HT1080 (cell line): Measurements from ENCODE around the gene NLN. TPM values are rescaled to one million over a fixed set of nuclear protein-coding genes. Genes with fewer than 3 reads are reported as not detected.
"Not testable (repeated sequence)": the region's sequence is repeated elsewhere in the genome, so short reads cannot be mapped to it uniquely, and the experiment has no call there.

Experiments used
- DNase-seq: peaks from one replicate; pipeline ENCODE4 v3.0.0-alpha.2; 2015; ENCODE audit warnings: low read depth
- polyA plus RNA-seq, 2 experiments: library from polyadenylated mRNA; depleted of rRNA; stranded (reverse); fragments of >200 nt; gene quantifications; 2 replicates each; pipeline ENCODE4 v1.2.3, GENCODE V29; 2015
- total RNA-seq: library from RNA; depleted of rRNA; stranded (reverse); fragments of >200 nt; shearing (Covaris generic); gene quantifications from 2 replicates; pipeline ENCODE4 v1.2.3, GENCODE V29; 2014; rRNA removed

Gene NLN
- 31.9 and 33.2 TPM in 2 replicates for total RNA-seq
- 22.1 and 22.8 TPM in 2 replicates for polyA plus RNA-seq (2015; cell fraction: cytosol; rRNA removed)
- 21.5 and 22.4 TPM in 2 replicates for polyA plus RNA-seq (2015; cell fraction: nucleus; rRNA removed)

DNA sequence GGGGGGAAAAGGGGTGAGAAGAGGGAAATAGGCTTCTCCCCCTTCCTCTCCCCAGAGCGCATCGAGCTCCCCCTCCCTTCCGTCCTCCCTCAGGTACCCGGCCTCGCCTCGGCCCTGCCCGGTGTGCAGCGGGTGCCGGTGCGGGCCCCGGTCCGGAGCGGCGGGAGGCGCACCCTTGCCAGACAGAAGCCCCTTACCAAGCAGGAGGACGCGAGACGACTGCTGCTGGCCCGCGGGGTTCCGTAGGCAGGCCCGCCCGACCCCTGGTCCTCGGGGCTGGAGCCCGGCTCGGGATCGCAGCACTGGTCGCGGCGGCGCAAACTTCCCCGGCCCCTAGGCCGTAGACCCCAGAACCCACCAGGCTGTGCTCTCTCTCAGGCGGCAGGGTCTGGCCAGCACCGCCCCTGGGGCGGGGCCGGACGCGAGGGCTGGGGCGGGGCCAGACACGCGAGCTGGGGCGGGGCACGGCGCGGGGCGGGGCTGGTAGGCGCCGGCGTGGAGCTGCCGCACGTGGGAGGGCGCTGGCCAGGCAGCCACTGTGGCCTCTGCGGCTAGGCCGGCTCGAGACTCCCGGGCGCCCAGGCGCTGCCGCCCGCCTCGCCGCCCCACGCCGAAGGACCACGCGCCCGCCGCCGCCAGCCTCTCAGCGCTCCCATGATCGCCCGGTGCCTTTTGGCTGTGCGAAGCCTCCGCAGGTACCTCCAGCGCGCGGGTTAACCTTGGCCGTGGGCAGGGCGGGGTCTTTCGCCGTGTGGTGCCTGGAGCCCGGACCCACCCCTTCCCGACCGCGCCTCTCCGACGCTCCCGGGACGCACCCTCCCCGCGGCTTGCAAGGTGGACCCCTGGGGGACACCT lies at the start of gene NLN, which contains the start of gene SGTB:
Gene NLN, plus strand, starts transcription at position 486 of the 855 bp plus-strand sequence. Its CDS starts 169 bp downstream, at position 655.
Gene SGTB, minus strand, starts transcription at position 390 of the 855 bp plus-strand sequence. CDS start 1,302 bp downstream, outside the sequence.
- DNase-seq, result peak; percentile 54

DNA sequence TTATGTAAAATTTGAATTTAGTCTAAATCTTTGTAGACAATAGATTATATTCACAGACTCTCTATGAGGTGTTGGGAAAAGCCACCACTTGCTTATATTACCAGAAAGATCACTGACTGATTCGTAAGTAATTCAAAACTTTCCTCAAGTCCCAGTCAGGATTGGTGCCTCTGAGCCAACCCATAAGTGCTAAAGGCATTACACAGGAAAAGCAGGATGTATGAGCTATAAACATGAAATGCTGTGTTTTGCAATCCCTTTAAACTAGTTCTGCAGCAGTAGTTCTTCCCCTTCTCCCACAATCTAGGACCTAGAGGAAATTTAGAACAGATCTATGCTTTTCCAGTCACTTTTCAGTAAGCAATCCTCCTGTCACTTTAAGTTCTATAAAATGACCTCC lies 49.2 kb upstream of the NLN start:
- DNase-seq, result peak; percentile 42

GRCh38 chr5:65674749-65675148 lies 47.3 kb upstream of the NLN start:
- DNase-seq, result no peak

- DNase-seq, result not testable (repeated sequence)
These were observed 45.9 kb upstream of the NLN start for GRCh38 chr5:65676056-65676455.

- DNase-seq, result no peak
These were observed 39.9 kb upstream of the NLN start for GRCh38 chr5:65682148-65682547.

GRCh38 chr5:65693121-65693520 lies 28.9 kb upstream of the NLN start:
- DNase-seq, result no peak

GRCh38 chr5:65695162-65695755 lies 26.7 kb upstream of the NLN start:
- DNase-seq, result no peak

DNA sequence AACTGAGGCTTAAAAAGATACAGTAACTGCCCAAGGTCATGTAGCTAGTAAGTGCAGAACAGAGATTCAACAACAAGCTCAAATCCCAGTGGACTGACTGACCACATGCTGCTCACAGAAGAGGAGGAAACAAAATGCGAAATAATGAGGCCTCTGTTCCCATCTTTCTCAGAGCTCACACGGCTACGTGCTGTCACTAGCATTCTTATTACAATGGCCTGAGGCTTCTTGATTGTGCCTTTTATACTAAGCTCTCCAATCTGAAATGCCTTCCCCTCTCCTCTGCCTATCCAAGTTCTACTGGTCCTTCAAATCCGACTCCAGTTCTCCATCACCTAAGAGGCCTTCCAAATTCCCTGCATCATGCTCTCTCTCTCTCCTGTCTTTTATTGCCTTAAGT lies 26.1 kb upstream of the NLN start:
- no peak for DNase-seq

GRCh38 chr5:65696892-65697291 lies 25.1 kb upstream of the NLN start:
- no peak for DNase-seq

- no peak for DNase-seq
These were observed 22.7 kb upstream of the NLN start for GRCh38 chr5:65699338-65699737.

GRCh38 chr5:65702036-65702435 lies 20.0 kb upstream of the NLN start:
- no peak for DNase-seq

DNA sequence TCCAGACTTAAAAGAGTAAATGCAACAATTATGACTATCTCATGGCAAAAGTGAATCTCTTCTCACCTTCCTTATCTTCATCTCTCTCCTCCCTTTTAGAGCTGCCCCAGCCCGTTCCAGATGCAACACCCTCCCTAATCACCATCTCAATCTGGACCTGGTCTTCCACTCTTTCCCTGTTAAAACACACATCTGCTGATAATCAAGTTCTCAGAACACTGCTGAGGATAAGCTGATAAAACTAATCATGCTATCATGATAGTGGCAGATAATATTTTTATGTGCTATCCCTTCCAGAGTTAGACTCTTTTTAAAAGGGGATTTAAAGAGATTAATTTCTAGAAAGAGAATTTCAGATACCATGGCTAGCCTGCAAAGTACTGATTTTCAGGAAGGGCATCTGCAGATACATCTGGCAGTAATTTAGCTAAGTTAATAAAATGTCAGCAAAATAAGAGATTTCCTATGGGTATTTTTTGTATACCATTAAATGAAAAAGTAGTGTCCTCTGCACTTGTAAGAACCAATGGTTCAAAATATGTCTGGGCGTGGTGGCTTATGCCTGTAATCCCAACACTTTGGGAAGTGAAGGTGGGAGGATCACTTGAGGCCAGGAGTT lies 17.3 kb upstream of the NLN start:
- no peak for DNase-seq

GRCh38 chr5:65707663-65708062 lies 14.3 kb upstream of the NLN start:
- DNase-seq, result no peak

- DNase-seq, result no peak
These were observed 13.9 kb upstream of the NLN start for GRCh38 chr5:65708145-65708544.

DNA sequence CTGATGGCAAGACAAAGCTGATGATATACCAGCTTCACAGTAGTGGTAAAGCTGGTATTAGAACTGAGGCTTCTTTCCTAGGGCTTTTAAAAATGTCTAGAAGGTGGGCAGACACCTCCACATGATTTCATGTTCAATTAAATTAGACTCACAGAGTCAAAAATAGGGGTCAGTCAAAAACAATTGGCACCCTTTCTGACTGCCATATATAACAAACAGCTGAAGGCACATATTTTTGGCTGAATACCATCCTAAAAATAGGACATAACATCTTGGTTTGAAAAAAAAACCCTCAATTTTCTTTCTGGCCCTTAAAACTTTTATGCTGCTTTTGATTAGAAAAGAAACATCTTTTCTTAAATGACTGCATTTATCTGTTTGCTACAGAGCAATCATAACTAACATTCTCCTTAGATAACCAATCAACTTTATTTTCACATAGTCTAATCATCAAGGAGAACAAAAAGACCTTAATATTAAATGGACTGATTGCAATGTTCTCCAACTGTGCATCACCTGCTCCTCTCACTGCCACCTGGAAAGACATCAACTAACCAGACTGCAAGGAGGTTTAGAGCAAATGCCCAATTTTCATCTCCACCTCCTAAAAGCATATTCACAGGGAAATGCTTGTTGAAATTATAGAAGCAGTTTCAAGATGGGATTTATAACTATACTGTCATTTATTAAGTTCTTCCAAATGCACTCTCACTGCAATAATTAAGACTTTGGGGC lies 3.3 kb upstream of the NLN start:
- no peak for DNase-seq

DNA sequence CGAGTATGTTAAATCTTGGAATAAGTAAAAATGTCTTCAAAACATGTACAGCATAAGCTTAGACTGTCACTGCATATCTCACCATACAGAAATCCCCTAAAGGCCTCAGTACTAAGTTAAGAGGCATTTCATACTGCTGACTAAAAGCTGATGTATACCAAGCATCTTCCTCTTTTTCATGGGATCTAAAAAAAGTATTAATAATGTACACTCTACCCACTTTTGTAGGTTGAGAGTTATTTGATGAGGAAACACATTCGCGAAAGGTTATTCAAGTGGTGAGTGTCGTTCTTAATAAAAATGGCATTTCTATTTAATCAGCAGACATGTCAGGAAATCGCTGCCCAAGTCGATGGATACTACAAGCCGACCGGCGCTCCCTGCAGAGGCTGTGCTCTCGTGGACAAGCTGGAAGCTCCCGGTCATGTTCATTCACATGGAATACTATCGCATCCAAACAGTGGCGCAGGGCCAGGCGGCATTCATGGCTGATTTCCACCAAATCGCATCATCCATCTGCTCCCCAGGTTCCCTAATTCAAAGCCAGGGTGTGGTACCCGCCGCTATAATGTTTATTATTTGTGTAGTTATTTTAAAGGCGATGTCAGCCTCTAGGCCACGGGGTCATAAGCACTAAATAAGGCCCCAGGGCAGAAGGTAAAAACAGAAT lies 820 bp upstream of the NLN start:
- DNase-seq, result peak; percentile 66

DNA sequence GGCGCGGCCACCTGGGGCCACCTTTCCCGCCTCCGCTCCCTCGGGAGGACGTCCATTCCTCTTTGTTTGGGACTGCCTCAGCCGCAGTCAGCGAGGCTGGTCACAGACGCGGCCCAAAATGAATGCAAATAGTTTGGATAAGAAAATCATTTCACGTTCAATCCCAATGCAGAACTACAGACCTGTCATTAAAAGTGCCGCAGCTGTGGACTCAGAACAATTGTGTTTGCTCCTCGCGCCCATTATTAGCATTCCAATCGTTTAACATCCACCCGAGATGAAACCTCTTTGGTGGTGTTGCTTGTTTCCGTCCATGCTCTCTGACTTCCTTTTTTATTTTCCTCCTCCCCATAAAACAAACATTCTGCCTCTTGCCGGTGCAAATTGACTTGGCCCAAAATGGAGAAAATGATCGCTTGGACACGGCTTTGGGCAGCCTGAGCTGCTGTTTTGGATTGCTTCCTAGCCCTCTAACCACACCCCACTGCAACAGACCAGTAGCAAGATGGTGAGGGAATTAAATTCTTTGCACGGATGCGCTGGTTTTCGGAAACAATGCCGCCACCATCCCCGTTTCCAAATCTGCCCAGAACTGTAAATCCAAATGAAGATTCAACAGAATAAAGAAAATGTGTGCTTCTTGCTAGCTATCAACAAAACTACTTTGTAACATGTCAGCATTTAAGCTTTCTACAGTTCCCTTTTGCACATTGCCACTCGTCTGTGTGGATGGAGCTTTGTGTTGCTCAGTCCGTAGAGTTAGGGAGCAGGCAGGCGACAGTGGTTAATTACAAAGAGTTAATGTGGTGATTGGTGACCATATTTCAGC lies 784 bp downstream of the NLN start:
- DNase-seq, result peak; percentile 52

DNA sequence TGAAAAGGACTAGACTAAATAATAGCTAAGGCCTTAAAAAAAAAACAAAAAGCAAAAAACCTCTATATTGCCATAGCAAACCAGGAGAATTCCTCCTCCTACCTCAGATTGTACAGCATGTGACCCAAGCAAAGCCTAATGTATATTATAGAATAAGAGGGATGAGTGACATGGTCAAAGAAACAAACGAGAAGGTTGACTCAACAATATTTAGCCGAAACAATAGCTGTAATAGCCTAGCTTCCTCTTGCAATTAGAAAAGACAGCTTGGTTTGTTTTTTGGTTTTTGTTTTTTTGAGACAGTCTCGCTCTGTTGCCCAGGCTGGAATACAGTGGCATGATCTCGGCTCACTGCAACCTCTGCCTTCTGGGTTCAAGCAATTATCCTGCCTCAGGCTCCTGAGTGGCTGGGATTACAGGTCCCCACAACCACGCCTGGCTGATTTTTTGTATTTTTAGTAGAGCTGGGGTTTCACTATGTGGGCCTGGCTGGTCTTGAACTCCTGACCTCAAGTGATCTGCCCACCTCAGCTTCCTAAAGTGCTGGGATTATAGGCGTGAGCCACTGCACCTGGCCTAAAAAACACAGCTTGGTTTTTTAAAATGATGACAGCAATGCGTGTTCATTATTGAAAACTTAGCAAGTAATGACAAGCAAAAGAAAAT lies 5.6 kb downstream of the NLN start:
- DNase-seq, result no peak

- no peak for DNase-seq
These were observed 6.2 kb downstream of the NLN start for GRCh38 chr5:65728218-65728617.
